Measurements from ENCODE around the gene IL2RG. TPM values are rescaled to one million over a fixed set of nuclear protein-coding genes. Genes with fewer than 3 reads are reported as not detected.

IL2RG gene
- total RNA-seq, 1 experiment from 2014 or later: not detected

- no peaks in the 10 kb centered on the region for H3F3A ChIP-seq (ENCODE audit: low read length, unreplicated experiment)
- H3K9me2 ChIP-seq (replicated peaks; ENCODE audit: low read length): no peaks in the 10 kb centered on the region
- no peak for TF ChIP-seq EZH2phosphoT487 (IDR thresholded peaks at IDR 0.05; ENCODE audit: borderline replicate concordance, low read length)
- TF ChIP-seq CTCF (conservative IDR thresholded peaks at IDR 0.05; ENCODE audit: low read depth, low read length): no peak
- TF ChIP-seq EZH2 (IDR thresholded peaks at IDR 0.05; ENCODE audit: low read length, unreplicated experiment): no peak
- no peaks in the 10 kb centered on the region for H4K20me1 ChIP-seq (ENCODE audit: low read length)
- no peaks in the 10 kb centered on the region for H3K27me3 ChIP-seq (ENCODE audit: low read length)
- H3K79me2 ChIP-seq (ENCODE audit: low read length): no peaks in the 10 kb centered on the region
- H3K36me3 ChIP-seq (ENCODE audit: low read depth, low read length): no peaks in the 10 kb centered on the region
- H3K27ac ChIP-seq (ENCODE audit: low read length): no peak overlapping the region
- intact Hi-C loops (cut with micrococcal nuclease): no loop called here
- no peaks in the 10 kb centered on the region for H3K9me3 ChIP-seq (ENCODE audit: low read length)
- CTCF ChIA-PET: no interaction called here
- POLR2A ChIA-PET (ENCODE audit: unreplicated experiment): interaction anchor here (0.6 kb wide), 1 partner anchor 431 kb away, joined by 3 read pairs; no protein-coding TSS in a partner anchor
- no peak overlapping the region for H3K4me2 ChIP-seq (ENCODE audit: low read length)
- H3K9ac ChIP-seq (ENCODE audit: low read length): no peak overlapping the region
- no TSS peak for BruUV-seq (replicated peaks)
- DNase-seq (no peak), ATAC-seq (no peak)
- H3K4me1 ChIP-seq (ENCODE audit: insufficient read depth, low read length): no peaks in the 10 kb centered on the region
- H3K4me3 ChIP-seq (ENCODE audit: low read length): no peak overlapping the region
- no peak overlapping the region for H2AFZ ChIP-seq (ENCODE audit: low read length)
Measured at GRCh38 chrX:71111921-71112431, 599 bp upstream of the IL2RG start.

- Histone ChIP-seq H3K9ac (ENCODE audit: low read length) (no peak overlapping the region), H3K36me3 (ENCODE audit: low read depth, low read length) (no peaks in the 10 kb centered on the region), H3K9me2 (replicated peaks; ENCODE audit: low read length) (no peaks in the 10 kb centered on the region), H4K20me1 (ENCODE audit: low read length) (no peaks in the 10 kb centered on the region), H3K79me2 (ENCODE audit: low read length) (no peaks in the 10 kb centered on the region), H3K27me3 (ENCODE audit: low read length) (no peaks in the 10 kb centered on the region), H3K4me3 (ENCODE audit: low read length) (no peak overlapping the region), H3K4me1 (ENCODE audit: insufficient read depth, low read length) (no peaks in the 10 kb centered on the region), H3K27ac (ENCODE audit: low read length) (no peak overlapping the region), H3K9me3 (ENCODE audit: low read length) (no peaks in the 10 kb centered on the region), H3K4me2 (ENCODE audit: low read length) (no peak overlapping the region), H3F3A (ENCODE audit: low read length, unreplicated experiment) (no peaks in the 10 kb centered on the region), H2AFZ (ENCODE audit: low read length) (no peak overlapping the region)
- no peak for ATAC-seq
- no peak for TF ChIP-seq EZH2 (IDR thresholded peaks at IDR 0.05; ENCODE audit: low read length, unreplicated experiment)
- no peak for TF ChIP-seq CTCF (conservative IDR thresholded peaks at IDR 0.05; ENCODE audit: low read depth, low read length)
- TF ChIP-seq EZH2phosphoT487 (IDR thresholded peaks at IDR 0.05; ENCODE audit: borderline replicate concordance, low read length): no peak
- intact Hi-C loops (cut with micrococcal nuclease): no loop called here
- no peak for DNase-seq
- ChIA-PET POLR2A (ENCODE audit: unreplicated experiment) (no interaction called here), CTCF (interaction anchor here (0.7 kb wide), 1 partner anchor 340 kb away, joined by 6 read pairs; no protein-coding TSS in a partner anchor)
- BruUV-seq (replicated peaks): no TSS peak
Measured at GRCh38 chrX:71109051-71109450, 2.3 kb downstream of the IL2RG start.

GRCh38 chrX:71107762-71108360 is 3.5 kb downstream of the IL2RG start:
- Histone ChIP-seq H3K27me3 (ENCODE audit: low read length) (no peaks in the 10 kb centered on the region), H3K4me2 (ENCODE audit: low read length) (no peak overlapping the region), H3K79me2 (ENCODE audit: low read length) (no peaks in the 10 kb centered on the region), H3K4me3 (ENCODE audit: low read length) (no peak overlapping the region), H3K36me3 (ENCODE audit: low read depth, low read length) (no peaks in the 10 kb centered on the region), H3K27ac (ENCODE audit: low read length) (no peak overlapping the region), H3K9me3 (ENCODE audit: low read length) (no peaks in the 10 kb centered on the region), H4K20me1 (ENCODE audit: low read length) (no peaks in the 10 kb centered on the region), H3F3A (ENCODE audit: low read length, unreplicated experiment) (no peaks in the 10 kb centered on the region), H3K9ac (ENCODE audit: low read length) (no peak overlapping the region), H3K4me1 (ENCODE audit: insufficient read depth, low read length) (no peaks in the 10 kb centered on the region), H2AFZ (ENCODE audit: low read length) (no peak overlapping the region), H3K9me2 (replicated peaks; ENCODE audit: low read length) (no peaks in the 10 kb centered on the region)
- ATAC-seq (no peak), DNase-seq (no peak)
- ChIA-PET POLR2A (ENCODE audit: unreplicated experiment) (no interaction called here), CTCF (no interaction called here)
- no peak for TF ChIP-seq EZH2 (IDR thresholded peaks at IDR 0.05; ENCODE audit: low read length, unreplicated experiment)
- no peak for TF ChIP-seq EZH2phosphoT487 (IDR thresholded peaks at IDR 0.05; ENCODE audit: borderline replicate concordance, low read length)
- TF ChIP-seq CTCF (conservative IDR thresholded peaks at IDR 0.05; ENCODE audit: low read depth, low read length): no peak
- BruUV-seq (replicated peaks): no TSS peak
- intact Hi-C loops (cut with micrococcal nuclease): no loop called here
